HG03196 (cell line): ENCODE measurements around the gene ZNF536.

Experiments
- ATAC-seq: cut with Tn5 transposase; IDR thresholded peaks from one replicate; pipeline ENCODE4 v1.9.1; 2021; ENCODE audit not compliant: unreplicated experiment

Gene ZNF536

DNA sequence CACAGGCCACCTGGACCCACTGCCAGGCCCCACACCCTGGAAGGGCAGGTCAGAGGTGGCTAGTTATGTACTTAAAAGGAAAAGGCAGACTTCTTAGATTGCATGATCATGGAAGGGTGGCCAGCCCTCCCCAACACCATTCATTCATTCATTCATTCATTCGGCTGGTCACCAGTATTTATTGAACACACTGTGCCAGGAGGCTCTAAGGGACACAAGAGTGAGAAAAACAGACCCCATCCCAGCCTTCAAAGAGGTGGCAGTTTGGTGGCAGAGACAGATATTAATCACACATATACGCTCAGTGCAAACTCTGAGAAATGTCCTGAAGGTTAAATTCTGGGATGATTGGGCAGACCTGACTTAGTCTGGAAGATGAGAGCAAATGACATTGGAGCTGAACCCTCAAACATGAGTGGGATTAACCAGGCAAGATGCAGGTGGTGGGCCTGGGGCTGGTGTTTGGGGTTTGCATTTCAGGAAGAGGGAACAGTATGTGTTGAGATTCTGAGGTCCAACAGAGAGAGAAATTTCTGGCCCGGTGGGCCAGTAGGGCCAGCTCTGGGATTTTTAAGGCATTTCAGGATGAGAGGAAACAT, 147.5 kb downstream of the ZNF536 start:
- ATAC-seq, result no peak

DNA sequence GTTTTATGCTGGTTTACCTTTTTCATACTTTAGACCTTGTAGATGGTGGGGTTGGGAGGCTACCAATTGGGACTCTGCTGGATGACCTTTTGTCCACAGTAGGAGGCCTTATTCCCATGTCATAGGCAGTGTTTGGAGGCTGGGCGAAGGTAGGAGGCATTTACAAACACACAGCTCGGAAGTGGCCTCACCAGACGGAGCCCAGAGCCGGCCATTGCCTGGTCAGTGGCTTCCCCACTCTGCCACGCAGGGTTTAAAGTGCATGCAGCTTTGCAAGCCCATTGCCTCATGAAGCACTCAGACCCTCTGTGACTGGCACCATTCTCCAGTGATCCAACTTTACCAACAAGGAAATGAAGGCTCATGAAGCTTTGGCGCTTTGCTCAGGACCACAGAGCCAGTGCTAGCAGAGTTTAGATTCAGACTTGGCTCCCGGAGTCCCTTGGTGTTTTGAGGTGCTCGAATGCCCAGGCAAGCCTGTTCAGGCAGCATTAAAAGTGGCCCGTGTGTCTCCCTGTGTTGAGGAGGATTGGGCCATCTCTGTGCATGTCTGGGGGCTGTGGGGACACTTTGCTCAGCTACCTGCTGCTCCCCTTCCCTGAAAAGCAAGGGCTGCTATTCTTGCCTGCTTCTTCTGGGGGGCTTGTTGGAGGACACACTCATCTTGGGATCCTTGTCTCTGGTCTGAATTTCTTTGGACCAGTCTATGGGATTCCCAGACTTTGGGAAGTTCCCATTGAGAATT, 148.7 kb downstream of the ZNF536 start:
- ATAC-seq, result no peak

DNA sequence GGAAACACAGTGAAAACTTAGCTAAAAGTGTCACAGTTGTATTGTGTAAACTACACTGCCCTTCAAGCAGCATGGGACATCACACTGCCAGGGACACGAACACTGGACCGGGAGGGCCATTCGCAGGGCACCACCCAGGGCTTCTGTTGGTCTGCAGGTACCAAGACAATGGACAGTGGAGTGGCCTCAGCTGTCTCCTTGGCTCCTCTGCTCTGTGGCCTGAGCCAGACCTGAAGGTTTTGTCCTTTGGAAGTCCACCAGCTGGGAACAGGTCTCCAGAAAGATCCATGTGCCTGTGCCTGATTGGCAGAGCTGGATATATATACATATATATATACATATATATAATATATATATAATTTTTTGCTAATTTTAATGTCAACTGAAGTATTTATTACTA, 149.8 kb downstream of the ZNF536 start:
- no peak for ATAC-seq

DNA sequence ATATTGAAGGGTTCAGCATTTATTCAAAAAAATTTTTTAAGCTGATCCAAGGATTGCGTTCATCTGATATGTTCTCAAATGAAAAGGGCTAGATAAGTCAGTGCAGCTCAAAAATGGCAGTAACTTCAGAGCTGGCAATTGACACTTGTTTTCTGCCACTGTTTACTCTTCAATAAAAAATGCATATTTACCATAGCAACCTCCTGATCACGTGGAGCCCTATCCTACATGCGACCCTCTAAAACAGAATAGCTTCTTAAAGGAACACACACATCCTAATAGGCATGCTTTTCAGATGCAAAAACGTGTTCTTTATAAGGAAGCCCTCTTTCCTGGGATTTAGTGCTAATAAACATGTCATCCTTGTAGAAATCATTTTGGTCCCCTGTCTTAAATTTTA, 150.2 kb downstream of the ZNF536 start:
- ATAC-seq, result no peak

DNA sequence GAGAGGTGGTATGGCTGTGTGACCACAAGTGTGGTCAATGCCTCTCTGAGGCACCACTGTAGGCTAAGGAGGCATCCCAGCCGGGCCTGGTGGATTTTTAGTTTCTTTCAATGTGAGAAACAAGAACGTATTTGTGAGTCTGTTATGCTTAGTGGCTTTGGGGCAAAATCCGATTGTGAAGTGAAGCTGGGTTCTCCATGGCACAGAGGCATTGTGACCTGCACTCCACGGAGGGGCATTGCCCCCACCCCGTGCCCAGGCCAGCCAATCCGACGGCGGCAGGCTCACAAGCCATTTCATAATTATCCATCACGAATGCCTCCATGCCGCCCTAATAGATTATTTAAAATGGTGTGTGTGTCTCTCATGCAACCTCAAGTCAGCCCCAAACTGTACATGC, 151.6 kb downstream of the ZNF536 start:
- no peak for ATAC-seq

GRCh38 chr19:30525383-30525782, 153.2 kb downstream of the ZNF536 start:
- ATAC-seq, result no peak

DNA sequence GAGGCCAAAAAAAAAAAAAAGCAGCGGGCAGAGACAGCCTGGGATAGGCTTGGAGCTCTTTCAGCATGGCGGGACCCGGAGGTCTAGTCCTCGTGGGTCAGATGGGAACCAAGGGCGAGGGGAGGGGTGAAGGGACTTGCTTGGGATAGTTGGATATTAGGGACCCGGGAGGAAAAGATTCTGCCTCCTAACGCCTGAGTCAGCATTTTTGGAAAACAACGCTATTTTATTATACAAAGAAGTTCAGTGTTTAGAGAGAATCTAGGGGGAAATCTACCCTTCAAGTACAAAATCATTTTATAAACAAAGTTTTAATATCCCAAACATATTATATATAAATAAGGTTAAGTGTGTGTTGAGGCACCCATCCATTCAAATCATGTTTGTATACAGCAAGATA, 156.7 kb downstream of the ZNF536 start:
- ATAC-seq, result no peak

- no peak for ATAC-seq
Measured at GRCh38 chr19:30529876-30530275, 157.7 kb downstream of the ZNF536 start.

GRCh38 chr19:30530751-30531150, 158.6 kb downstream of the ZNF536 start:
- ATAC-seq, result no peak

GRCh38 chr19:30535011-30535410, 162.8 kb downstream of the ZNF536 start:
- ATAC-seq, result no peak

DNA sequence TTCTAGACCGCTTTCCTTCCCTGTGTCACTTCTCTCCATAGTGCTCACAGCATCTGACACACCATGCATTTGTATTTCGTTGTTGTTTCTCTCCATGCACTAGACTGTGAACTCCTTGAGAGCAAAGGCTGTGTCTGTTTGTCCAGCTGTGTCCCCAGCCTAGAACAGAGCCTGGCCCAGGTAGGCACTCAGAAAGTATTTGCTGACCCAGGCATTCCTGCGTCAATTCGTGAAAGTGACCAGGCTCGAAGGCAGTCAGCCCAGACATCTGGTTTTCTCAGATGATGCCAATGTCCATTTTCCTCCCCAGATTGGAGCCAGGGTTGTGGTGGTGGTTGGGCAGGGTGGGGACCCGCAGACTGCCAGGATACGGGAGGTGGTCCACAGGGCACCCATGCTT, 164.8 kb downstream of the ZNF536 start:
- no peak for ATAC-seq

DNA sequence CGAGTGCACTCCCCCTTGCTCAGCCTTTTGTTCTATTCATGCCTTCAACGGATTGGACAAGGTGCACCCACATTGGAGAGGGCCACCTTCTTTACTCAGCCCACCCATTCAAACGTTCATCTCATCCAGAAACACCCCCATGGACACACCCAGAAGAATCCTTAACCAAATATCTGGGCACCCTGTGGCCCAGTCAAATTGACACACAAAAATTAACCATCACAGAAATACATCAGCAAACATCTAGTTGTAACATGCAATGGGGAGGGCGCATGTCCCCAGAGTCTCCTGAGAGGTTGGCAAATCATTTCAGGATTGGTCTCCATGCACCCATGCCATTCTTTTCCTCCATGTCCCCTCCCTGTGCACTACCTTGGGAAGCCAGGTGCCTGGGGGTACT, 167.1 kb downstream of the ZNF536 start:
- no peak for ATAC-seq

DNA sequence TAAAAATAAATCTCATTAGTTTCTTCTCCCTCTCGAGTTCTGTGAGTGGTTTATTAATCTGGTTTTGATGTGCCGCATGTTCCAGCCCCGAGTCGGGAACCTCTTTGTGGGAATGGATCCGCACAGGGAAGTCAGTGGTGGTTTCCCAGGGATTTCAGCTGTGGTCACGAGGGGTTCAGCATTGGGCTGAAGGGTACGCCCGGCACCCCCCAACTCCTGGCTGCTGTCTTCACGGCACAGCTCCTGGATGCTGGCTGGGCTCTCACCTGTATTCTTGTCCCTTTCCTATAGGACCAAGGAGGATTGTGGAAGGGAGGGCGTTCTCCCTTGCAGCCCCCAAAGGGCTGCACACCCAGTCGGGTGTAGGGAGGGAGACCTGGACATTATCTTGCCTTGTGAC, 167.8 kb downstream of the ZNF536 start:
- ATAC-seq, result no peak

DNA sequence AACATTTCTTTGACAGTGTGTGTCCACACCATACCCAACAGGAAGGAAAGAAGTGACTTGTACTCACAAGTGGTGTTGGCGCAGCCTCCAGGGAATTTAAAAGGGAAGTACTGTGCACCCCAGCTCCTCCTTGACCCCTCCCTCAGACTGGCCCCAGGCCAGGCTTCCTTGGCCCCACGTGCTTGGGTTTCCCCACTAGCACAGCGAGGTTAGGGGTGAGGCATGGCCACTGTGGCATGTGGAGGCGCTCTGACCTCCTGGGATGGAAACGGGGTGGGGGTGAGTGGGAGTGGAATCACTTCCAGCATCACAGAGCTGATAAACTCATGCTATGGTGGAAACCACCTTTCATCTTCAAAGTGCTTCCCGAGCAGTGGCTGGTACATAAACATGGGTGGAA, 168.6 kb downstream of the ZNF536 start:
- no peak for ATAC-seq

DNA sequence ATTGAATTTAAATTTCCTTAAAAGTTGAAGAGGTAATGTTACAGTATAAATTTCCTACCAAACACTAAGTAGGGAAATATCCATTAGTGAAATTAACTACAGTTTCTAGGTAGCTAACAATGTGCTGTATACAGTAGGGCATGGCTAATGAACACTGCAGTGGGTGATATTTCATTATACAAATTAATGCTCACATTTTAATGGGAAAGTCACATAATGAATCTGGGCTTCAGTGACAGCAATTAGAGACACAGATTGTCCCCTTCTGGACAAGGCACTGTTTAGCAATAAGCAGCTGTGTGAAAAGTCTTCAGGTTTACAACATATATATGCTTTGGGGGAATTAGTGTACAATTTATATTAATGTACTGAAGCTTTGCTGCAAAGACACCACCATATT, 169.4 kb downstream of the ZNF536 start:
- ATAC-seq, result no peak

DNA sequence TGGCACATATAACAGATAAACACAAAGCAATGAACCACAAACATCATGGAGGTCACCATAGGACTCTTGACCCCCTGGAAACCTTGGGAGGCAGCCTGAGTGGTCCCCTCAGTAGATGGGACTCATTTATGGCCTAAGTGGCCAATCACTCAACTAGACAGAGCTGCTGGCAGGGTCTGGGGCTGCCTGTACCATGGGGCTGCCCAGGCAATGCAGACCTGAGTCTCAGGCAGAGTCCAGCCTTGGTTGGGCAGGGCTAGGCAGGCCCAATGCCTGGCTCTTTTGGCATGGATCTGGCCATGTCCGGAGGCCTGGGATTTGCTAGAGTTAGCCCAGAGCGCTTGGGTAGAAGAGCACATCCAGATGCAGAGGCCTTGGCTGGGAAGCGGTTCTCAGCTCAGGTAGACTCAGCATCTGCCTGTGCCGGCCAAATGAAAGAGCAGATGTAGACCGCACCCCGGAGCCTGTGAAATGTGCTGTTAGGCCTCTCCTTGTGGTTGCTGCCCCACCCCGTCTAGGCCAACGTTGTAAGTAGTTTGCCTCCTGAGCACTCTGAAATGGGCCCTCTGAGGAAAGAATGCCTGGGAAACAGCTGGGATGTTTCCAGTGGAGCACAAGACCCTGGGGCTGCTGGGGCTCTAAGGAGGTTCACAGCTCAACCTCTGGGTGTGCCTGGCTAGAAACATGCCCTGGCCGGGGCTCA, 171.2 kb downstream of the ZNF536 start:
- no peak for ATAC-seq

DNA sequence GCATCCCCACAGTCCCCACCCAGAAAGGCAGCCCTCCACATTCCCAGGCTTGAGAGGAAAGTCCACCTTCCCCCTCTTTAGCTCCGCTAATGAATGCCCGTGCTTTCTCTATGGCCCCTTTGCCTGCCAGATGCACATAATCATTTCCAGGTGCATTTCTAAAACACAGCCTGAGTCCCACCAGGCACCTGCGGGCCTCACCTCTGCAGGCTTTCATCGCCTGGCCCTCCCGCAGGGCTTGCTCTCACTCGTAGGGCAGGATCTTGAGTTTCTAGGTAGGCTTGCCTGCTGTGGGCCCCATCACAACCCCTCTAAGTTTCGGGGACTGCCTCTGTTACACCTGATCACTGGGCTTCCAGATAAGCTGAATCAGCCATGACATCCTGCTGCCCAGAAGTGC, 173.6 kb downstream of the ZNF536 start:
- ATAC-seq, result no peak

DNA sequence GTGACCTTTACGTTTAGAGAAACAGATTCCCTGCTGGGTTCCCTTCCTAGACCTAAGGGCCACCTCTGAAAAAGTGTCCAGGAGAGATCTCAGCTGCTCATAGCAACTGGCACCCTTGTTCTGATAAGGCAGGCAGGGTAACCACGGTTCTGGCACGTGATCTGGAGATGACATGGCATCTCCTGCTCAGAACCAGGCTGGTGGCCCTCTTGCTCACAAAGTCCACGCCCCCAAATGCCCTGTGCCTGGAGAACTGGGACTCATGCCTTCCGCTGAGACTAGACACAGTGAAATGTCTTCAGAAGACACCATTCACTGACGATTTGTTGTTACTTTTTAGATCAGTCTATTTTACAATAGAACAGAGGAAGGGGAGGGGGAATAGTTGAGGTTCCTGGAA, 174.1 kb downstream of the ZNF536 start:
- no peak for ATAC-seq

GRCh38 chr19:30547246-30547645, 175.1 kb downstream of the ZNF536 start:
- no peak for ATAC-seq

DNA sequence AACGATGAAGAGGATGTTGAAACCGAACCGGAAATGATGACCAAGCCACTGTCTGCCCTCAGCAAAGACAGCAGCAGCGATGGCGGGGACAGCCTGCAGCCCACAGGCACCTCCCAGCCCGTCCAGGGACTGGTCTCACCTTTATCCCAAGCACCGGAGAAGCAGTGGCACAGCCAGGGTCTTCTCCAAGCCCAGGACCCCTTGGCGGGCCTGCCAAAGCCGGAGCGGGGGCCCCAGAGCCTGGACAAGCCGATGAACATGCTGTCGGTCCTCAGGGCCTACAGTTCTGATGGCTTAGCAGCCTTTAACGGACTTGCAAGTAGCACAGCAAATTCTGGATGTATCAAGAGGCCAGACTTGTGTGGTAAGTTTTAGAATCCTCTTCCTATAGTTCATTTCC, 177.0 kb downstream of the ZNF536 start:
- no peak for ATAC-seq

- no peak for ATAC-seq
Measured at GRCh38 chr19:30551271-30551670, 179.1 kb downstream of the ZNF536 start.

DNA sequence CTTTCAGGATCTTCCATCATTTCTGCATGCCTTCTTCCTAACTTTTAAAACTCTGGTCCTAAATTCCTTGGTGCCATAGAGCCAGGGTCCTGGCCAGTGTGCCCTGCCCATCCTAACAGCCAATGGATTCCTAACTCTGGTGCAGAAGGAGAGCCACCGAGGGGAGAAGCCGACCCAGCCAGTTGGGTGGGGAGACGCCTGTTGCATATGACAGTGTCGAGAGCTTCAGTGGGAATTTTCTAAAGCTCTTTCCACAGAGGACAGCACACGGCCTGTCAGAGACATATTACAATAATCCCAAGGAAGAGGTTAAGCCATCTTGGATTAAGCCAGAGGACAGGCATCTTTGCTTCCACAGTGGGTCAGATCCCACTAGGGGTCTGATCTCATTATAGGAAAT, 180.4 kb downstream of the ZNF536 start:
- no peak for ATAC-seq
